ENCODE measurements around the gene WDR11.
"Not testable (repeated sequence)": the region's sequence is repeated elsewhere in the genome, so short reads cannot be mapped to it uniquely, and the experiment has no call there.

WDR11 gene

DNA sequence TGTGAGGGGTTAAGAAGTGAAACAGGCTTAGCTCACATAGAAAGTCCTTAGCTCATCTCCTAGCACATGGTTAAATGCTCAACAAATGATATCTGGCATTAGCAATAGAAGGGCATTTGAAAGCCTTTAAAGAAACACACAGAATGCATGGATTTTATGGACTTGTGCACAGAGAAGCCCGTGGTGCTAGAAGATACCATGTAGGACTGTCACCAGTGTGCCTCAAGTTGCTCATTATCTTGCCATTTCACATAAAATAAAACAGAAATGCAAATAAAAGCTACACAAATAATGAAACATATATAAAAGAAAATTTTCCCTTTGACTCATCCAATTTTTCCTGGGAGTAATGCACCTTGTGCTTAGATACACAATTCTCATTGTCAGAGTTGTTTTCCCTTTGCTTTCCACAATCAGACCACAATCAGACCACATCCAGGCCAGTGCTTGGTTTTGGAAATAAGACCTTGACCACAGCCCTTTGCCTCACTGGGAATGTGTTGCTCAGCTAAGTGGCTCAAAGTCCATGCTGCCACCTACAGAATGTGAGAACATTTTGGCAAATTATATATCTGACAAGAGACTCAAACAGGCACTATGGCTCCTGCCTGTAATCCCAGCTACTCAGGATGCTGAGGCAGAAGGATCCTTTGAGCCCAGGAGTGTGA lies 9.5 kb upstream of the WDR11 start:
- DNase-seq = no peak

- DNase-seq = no peak
These were observed 3.2 kb downstream of the WDR11 start for GRCh38 chr10:120854388-120854787.

- DNase-seq = peak; percentile 68
These were observed 10.2 kb downstream of the WDR11 start for GRCh38 chr10:120861178-120861855.

GRCh38 chr10:120873741-120874140 lies 22.6 kb downstream of the WDR11 start:
- DNase-seq = no peak

DNA sequence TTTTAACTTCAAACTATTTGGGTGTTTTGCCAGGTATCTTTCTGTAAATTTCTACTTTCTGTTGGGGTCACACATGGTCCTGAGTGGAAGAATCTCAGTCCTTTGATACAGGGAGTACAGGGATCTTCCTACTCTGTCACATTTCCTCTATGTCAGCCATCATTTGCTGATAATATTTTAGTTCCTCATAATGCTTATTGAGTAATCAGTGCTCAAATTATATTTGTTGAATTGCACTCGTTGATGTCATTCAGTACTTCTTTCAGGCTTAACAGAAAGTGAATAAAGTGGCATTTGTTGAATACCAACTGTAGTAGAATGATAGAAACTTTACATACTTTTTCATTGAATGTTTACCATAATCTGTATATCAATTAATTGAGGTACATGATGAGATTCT lies 31.9 kb downstream of the WDR11 start:
- DNase-seq = no peak

DNA sequence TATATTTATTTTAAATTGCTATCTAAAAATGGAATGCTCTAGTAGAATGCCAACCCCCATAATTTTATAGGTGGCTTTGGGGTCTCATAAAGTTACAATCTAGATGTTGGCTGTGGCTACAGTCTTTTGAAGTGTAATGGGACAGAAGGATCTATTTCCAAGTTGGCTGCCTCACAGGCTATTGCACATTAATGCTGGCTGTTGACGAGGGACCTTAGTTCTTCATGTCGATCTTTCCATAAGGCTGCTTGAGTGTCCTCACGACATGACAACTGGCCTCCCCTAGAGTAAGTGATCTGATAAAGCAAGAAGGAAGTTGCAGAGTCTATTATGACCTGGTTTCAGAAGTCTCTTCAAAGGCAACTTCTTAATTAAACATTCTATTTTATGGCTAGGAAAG lies 36.3 kb downstream of the WDR11 start:
- no peak for DNase-seq

DNA sequence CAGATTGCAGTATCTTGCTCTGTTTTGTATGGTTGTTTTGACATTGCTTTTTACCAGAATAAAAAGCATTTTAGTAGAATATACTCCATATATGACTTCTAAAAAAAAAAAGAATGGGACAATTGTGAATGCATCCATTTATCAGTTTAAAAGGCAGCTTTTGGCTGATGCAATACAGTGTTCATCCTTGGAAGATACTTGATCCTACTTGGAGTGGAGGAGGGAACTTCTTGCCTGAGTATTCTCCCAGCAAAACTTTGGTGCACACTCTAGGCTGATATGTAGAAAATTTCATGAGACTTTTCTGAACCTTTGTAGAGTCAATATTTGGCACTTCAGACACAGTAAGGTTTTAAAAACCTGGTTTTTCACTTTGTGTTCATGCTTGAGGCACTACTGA lies 40.2 kb downstream of the WDR11 start:
- DNase-seq = no peak

- no peak for DNase-seq
These were observed 43.4 kb downstream of the WDR11 start for GRCh38 chr10:120894556-120894955.

- no peak for DNase-seq
These were observed 46.2 kb downstream of the WDR11 start for GRCh38 chr10:120897343-120897742.

GRCh38 chr10:120905268-120905667 lies 54.1 kb downstream of the WDR11 start:
- DNase-seq = no peak

DNA sequence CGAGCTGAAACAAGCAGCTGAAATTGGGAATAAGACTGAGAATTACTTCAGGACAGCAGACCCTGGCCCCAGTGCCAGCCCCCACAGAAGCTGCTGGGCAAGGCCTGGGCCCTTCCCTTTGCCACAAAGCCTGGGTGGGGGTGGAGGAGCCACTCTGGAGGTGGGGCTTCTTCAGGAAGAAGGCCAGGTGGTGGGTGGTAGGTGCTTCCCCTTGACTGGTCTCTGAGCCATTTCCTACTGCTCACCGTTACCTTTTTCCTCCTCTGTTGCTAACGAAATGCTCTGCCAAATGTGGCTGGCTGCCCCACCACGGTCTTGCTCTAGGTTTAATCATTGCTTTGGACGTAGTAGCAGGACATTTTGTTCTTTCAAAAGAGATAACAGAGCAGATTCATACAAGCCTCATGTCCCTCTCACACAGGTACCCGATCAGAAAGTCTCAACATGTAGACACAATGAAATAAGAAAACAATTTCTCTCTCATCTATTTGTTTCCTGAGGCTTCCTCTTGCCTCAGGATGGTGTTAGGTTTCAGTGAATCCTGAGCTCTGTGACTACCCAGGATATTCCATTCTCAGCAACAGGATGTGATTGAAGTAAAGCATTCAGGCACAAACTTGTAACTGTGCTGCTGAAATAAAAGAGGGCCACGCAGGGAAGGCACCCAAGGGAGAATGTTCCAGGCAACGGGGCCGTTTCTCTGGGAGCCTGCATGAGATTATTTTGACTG lies 66.5 kb downstream of the WDR11 start:
- DNase-seq = no peak

GRCh38 chr10:120923886-120924285 lies 72.7 kb downstream of the WDR11 start:
- not testable (repeated sequence) for DNase-seq

GRCh38 chr10:120926611-120927010 lies 75.4 kb downstream of the WDR11 start:
- no peak for DNase-seq

GRCh38 chr10:120927352-120927751 lies 76.2 kb downstream of the WDR11 start:
- no peak for DNase-seq

DNA sequence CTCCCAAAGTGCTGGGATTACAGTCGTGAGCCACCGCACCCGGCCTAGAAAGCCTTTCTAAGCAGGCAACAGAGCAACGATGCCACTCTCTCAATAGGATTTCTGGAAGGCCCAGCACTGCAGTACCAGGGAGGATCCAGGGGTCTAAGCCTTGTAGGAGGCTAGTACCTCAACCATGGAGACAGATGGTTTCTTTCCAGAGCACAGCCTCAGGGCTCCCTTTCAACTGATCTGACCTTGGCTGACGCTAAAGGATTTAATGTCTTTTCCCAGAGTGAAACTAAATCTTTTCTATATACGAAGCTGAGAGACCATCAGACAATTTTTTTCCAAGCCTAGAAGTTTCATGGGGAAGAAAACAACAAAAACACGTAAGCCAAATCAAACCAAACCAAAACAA lies 78.0 kb downstream of the WDR11 start:
- peak; percentile 4 for DNase-seq

GRCh38 chr10:120931423-120931822 lies 80.3 kb downstream of the WDR11 start:
- DNase-seq = no peak

GRCh38 chr10:120931999-120932398 lies 80.8 kb downstream of the WDR11 start:
- DNase-seq = no peak

- DNase-seq = no peak
These were observed 87.7 kb downstream of the WDR11 start for GRCh38 chr10:120938822-120939221.

- DNase-seq = peak; percentile 20
These were observed 89.2 kb downstream of the WDR11 start for GRCh38 chr10:120940299-120940900.

DNA sequence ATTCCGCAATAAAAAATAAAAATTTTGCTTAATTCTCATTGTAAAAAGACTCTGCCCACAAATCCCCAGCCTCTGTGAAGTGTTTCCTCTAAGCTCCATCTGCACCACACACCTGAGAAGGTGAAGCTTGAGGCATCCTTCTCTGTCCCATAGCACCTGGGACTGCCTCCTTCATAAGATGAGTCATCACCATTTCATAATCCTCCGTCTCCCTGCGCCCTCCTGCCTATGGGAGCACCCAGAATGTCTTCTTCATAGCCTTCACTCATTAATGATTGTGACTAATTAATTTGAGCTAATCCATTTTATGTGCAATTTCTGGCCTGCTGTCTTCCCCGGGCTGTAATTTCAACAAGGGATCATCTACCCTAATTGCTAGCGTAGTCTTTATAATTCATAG lies 90.3 kb downstream of the WDR11 start:
- no peak for DNase-seq

DNA sequence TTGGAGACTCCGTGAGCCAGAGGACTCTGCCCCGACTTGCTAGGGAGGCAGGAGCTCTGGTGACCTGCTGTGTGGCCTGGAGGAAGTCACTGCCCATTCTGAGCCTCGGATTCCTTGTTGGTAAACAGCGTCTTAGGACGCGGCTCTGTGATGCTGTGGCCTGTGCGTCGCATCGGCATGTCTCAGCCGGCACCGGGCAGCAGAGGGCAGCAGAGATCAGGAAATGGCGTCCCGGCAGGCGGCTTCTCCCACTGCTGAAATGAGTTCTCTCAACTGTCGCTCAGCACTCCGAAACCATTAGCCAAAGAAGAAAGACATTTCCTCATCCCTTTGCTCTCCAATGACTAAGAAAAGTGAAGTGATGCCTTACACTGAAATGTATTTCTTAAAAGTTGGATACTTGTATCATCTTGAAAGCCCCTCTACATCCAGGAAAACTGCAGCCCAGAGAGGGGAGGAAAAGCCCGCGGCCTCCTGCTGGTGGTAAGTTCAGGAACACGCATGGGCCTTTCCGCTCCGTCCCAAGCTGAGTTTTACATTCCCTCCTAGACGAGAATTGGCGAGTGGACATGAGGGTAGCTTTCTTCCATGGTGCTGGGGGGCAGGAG lies 91.7 kb downstream of the WDR11 start:
- peak; percentile 64 for DNase-seq

DNA sequence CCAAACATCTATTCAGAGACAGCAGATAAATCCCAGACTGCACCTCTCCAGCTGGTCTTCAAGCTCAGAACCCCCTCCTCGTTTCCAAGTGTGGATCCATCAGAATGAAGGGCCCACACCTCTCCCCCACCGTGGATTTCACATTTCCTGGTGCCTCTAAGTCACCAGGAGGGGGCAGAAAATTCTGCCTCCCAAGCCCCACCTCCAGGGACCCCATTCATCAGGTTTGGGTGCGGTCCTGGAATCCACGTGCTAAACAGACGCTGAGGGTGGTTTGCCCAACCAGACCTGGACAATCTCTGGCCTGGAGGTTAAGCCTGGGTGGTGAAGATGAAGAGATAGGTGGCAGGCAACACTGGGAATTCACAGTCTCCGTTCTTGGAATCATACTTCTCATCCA lies 92.4 kb downstream of the WDR11 start:
- DNase-seq = no peak

GRCh38 chr10:120944586-120945125 lies 93.5 kb downstream of the WDR11 start:
- DNase-seq = no peak
